Keratinocyte (primary cell): ENCODE data around the gene AOC1. TPM values are rescaled to one million over a fixed set of nuclear protein-coding genes. Genes with fewer than 3 reads are reported as not detected.

Experiments
- DNase-seq: peaks from one replicate; pipeline ENCODE4 v3.0.0-alpha.2; 2011; ENCODE audit warnings: low read depth, missing footprints, low spot score
- FAIRE-seq: peaks from 2 replicates; lab custom pipeline; 2011; peaks lifted over from hg19 to GRCh38; lab: Jason Lieb, UNC
- H2AFZ ChIP-seq: 2 replicates; pipeline ENCODE4 v1.6.0; 2012; ENCODE audit warnings: low read length, control low read depth, inconsistent platforms; ENCODE audit not compliant: control insufficient read depth
- H3K27ac ChIP-seq: 2 replicates; pipeline ENCODE4 v1.5.1; 2011; ENCODE audit warnings: low read length; ENCODE audit not compliant: control insufficient read depth, insufficient read depth
- H3K27me3 ChIP-seq: 3 replicates; pipeline ENCODE4 v1.6.0; 2011; ENCODE audit warnings: low read length; ENCODE audit not compliant: control insufficient read depth, insufficient read depth; ENCODE audit errors: extremely low read depth
- H3K36me3 ChIP-seq, 2 experiments: 2 replicates in 1 of 2; 3 replicates in 1 of 2; pipeline ENCODE4 v1.5.1; 2011; ENCODE audit warnings: low read length in 2 of 2, mild to moderate bottlenecking in 1 of 2; ENCODE audit not compliant: control insufficient read depth in 2 of 2, insufficient read depth in 2 of 2; ENCODE audit errors: extremely low read depth in 1 of 2
- H3K4me1 ChIP-seq: 3 replicates; pipeline ENCODE4 v1.5.1; 2011; ENCODE audit warnings: low read length; ENCODE audit not compliant: control insufficient read depth, insufficient read depth; ENCODE audit errors: extremely low read depth
- H3K4me2 ChIP-seq: 3 replicates; pipeline ENCODE4 v1.6.0; 2011; ENCODE audit warnings: low read depth, low read length; ENCODE audit not compliant: control insufficient read depth, insufficient read depth; ENCODE audit errors: extremely low read depth
- H3K4me3 ChIP-seq, 3 experiments: fragments of 200-600 bp in 1 of 3; sonication (generic) in 1 of 3; 2 replicates in 2 of 3; 3 replicates in 1 of 3; pipeline ENCODE4 v1.5.1; 2011 to 2016; ENCODE audit warnings: low read length in 3 of 3, mild to moderate bottlenecking in 3 of 3, control low read depth in 2 of 3, inconsistent platforms in 1 of 3, low read depth in 1 of 3, mixed read lengths in 1 of 3, mixed run types in 1 of 3, moderate library complexity in 1 of 3; ENCODE audit not compliant: control insufficient read depth in 2 of 3, insufficient read depth in 2 of 3; ENCODE audit errors: extremely low read depth in 1 of 3
- H3K79me2 ChIP-seq: 2 replicates; pipeline ENCODE4 v1.6.0; 2012; ENCODE audit warnings: low read length; ENCODE audit not compliant: control insufficient read depth, insufficient read depth
- H3K9ac ChIP-seq: 3 replicates; pipeline ENCODE4 v1.6.0; 2011; ENCODE audit warnings: low read length; ENCODE audit not compliant: control insufficient read depth, insufficient read depth; ENCODE audit errors: extremely low read depth
- H3K9me1 ChIP-seq: 3 replicates; pipeline ENCODE4 v1.6.0; 2011; ENCODE audit warnings: low read length; ENCODE audit not compliant: control insufficient read depth, insufficient read depth; ENCODE audit errors: extremely low read depth
- H3K9me3 ChIP-seq: 2 replicates; pipeline ENCODE4 v1.5.1; 2012; ENCODE audit warnings: low read depth, low read length; ENCODE audit not compliant: control insufficient read depth
- H4K20me1 ChIP-seq: 3 replicates; pipeline ENCODE4 v1.6.0; 2011; ENCODE audit warnings: low read length; ENCODE audit not compliant: control insufficient read depth, insufficient read depth; ENCODE audit errors: extremely low read depth
- CTCF ChIP-seq, 3 experiments: IDR thresholded peaks in 1 of 3; conservative IDR thresholded peaks in 1 of 3; optimal IDR thresholded peaks in 1 of 3; 2 replicates in 2 of 3; 3 replicates in 1 of 3; pipeline versions ENCODE3 to v1.5.1; 2011; ENCODE audit warnings: low read length in 3 of 3, mild to moderate bottlenecking in 3 of 3, moderate library complexity in 2 of 3, control low read depth in 1 of 3, inconsistent platforms in 1 of 3; ENCODE audit not compliant: insufficient read depth in 2 of 3; ENCODE audit errors: extremely low read depth in 1 of 3
- EZH2 ChIP-seq: IDR thresholded peaks from one replicate; pipeline ENCODE4 v1.6.1; 2012; ENCODE audit warnings: inconsistent platforms, mild to moderate bottlenecking, low read length, moderate library complexity
- dilution Hi-C: fragments of 300-500 bp; cut with MboI; formaldehyde crosslinking; loops from one replicate; pipeline ENCODE4 v1.7.0; 2020; ENCODE audit warnings: low sequenced_read_pairs; ENCODE audit not compliant: extremely low pct_ligation_motif_present
- polyA plus RNA-seq, 5 experiments: library from polyadenylated mRNA; depleted of rRNA in 3 of 5; stranded (reverse) in 3 of 5; stranded (forward) in 1 of 5; unstranded in 1 of 5; fragments of >200 nt; gene quantifications; 1 replicate in 1 of 5; 2 replicates in 3 of 5; 3 replicates in 1 of 5; pipeline versions ENCODE4 v1.2.1 to v1.2.3, GENCODE V29; 2011 to 2012; ENCODE audit warnings: missing spikeins in 2 of 5, low read depth in 1 of 5, low replicate concordance in 1 of 5

The AOC1 gene
- polyA plus RNA-seq, 1 donor (not counting 4 experiments of a cell fraction or from before 2014, with no cell fraction given), result not detected

DNA sequence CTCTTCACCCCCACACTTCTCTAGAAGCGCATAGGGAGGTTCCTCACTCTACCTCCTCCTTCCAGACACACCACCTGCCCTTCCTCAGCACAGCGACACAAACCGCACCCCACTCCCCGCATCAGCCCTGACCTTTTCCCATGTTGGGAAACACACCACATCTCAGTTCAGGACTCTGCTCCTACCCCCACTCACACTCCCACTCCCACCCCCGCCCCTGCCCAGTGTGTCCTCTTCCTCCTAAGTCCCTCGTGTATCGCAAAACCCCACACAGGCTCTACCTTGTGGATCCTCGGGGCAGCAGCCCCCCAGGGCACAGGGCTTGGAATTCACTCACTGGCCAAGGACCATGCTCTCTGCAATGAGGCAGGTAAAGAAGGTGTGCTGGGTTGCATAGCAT lies 4.2 kb upstream of the AOC1 start:
- Histone ChIP-seq H3K4me2 (no peak overlapping the region), H2AFZ (no peak overlapping the region), H3K4me3 (no peak overlapping the region), H3K9me1 (no peaks in the 10 kb centered on the region), H3K9ac (no peak overlapping the region), H3K36me3 (no peaks in the 10 kb centered on the region), H3K9me3 (no peaks in the 10 kb centered on the region), H3K79me2 (no peaks in the 10 kb centered on the region), H3K27ac (no peak overlapping the region), H4K20me1 (no peaks in the 10 kb centered on the region), H3K4me1 (no peaks in the 10 kb centered on the region), H3K27me3 (peaks cover 6% of the 10 kb centered on the region)
- no peak for FAIRE-seq
- dilution Hi-C loops, result no loop called here
- TF ChIP-seq CTCF (optimal IDR thresholded peaks at IDR 0.05 in 1 of 3, IDR thresholded peaks at IDR 0.05 in 1 of 3, conservative IDR thresholded peaks at IDR 0.05 in 1 of 3; ENCODE audit: extremely low read depth in 1 of 3, insufficient read depth in 2 of 3, low read length in 3 of 3) (no peak), EZH2 (no peak)
- no peak for DNase-seq

DNA sequence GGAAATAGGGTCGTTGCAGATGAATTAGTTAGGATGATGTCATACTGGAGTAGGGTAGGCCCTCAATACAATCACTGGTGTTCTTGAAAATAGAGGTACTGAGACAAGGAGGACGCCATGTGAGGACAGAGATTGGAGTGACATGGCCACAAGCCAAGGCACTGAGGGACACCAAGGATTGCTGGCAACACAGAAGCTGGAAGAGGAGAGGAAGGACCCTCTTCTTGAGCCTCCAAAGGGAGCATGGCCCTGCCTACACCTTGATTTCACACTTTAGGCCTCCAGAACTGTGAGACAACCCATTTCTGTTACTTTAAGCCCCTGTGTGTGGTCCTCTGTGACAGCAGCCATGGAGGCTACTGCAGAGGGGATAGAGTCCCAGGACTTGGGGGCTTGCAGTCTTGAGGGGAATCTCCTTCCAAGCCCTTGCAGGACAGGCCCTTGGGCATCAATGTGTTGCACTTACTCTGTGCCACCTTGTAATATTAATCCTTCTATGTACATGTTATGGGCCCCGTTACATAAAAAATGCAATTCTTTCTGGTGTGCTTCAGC lies 3.7 kb upstream of the AOC1 start:
- peaks cover 6% of the 10 kb centered on the region for H3K27me3 ChIP-seq

More for the DNA sequence above, 3.7 kb upstream of the AOC1 start:
- no peaks in the 10 kb centered on the region for H4K20me1 ChIP-seq
- no peak overlapping the region for H3K27ac ChIP-seq
- H3K4me1 ChIP-seq, result no peaks in the 10 kb centered on the region
- H2AFZ ChIP-seq, result no peak overlapping the region
- FAIRE-seq (no peak), DNase-seq (no peak)
- TF ChIP-seq EZH2, result no peak
- TF ChIP-seq CTCF (optimal IDR thresholded peaks at IDR 0.05 in 1 of 3, IDR thresholded peaks at IDR 0.05 in 1 of 3, conservative IDR thresholded peaks at IDR 0.05 in 1 of 3; ENCODE audit: extremely low read depth in 1 of 3, insufficient read depth in 2 of 3, low read length in 3 of 3), result no peak
- no peaks in the 10 kb centered on the region for H3K79me2 ChIP-seq
- H3K9me1 ChIP-seq, result no peaks in the 10 kb centered on the region
- no peak overlapping the region for H3K9ac ChIP-seq
- no peak overlapping the region for H3K4me2 ChIP-seq
- no peaks in the 10 kb centered on the region for H3K36me3 ChIP-seq
- no peak overlapping the region for H3K4me3 ChIP-seq
- dilution Hi-C loops, result no loop called here
- H3K9me3 ChIP-seq, result no peaks in the 10 kb centered on the region
